Small intestine (tissue), 7 donors: ENCODE data around the gene POU3F1. TPM values are rescaled to one million over a fixed set of nuclear protein-coding genes. Genes with fewer than 3 reads are reported as not detected.

Source experiments
- DNase-seq, 2 donors: peaks; one replicate each; pipeline versions ENCODE4 v3.0.0 to v3.0.0-alpha.2; 2013
- FAIRE-seq: peaks from 2 replicates; lab custom pipeline; 2012; peaks lifted over from hg19 to GRCh38; lab: Jason Lieb, UNC
- H3K27ac ChIP-seq, 3 donors: one replicate each; pipeline ENCODE4 v1.5.1; 2013; ENCODE audit warnings: low read length in 2 of 3, mild to moderate bottlenecking in 2 of 3, control low read depth in 1 of 3, inconsistent platforms in 1 of 3, low read depth in 1 of 3, moderate library complexity in 1 of 3
- H3K27me3 ChIP-seq, 3 donors: one replicate each; pipeline ENCODE4 v1.6.1; 2013; ENCODE audit warnings: low read length in 3 of 3, inconsistent platforms in 1 of 3; ENCODE audit not compliant: control insufficient read depth in 3 of 3, insufficient read depth in 3 of 3
- H3K36me3 ChIP-seq, 3 donors: one replicate each; pipeline ENCODE4 v1.6.1; 2013; ENCODE audit warnings: low read length in 3 of 3, inconsistent platforms in 1 of 3, low read depth in 1 of 3, mild to moderate bottlenecking in 1 of 3, moderate library complexity in 1 of 3; ENCODE audit not compliant: control insufficient read depth in 3 of 3, insufficient read depth in 2 of 3
- H3K4me1 ChIP-seq, 3 donors: one replicate each; pipeline ENCODE4 v1.6.1; 2013; ENCODE audit warnings: low read length in 2 of 3, inconsistent platforms in 1 of 3, low read depth in 1 of 3, mild to moderate bottlenecking in 1 of 3, moderate library complexity in 1 of 3; ENCODE audit not compliant: control insufficient read depth in 3 of 3, insufficient read depth in 2 of 3
- H3K4me3 ChIP-seq, 3 donors: one replicate each; pipeline ENCODE4 v1.5.1; 2013; ENCODE audit warnings: low read length in 3 of 3, control low read depth in 1 of 3, inconsistent platforms in 1 of 3, low read depth in 1 of 3, mild to moderate bottlenecking in 1 of 3, moderate library complexity in 1 of 3
- H3K9me3 ChIP-seq, 2 donors: one replicate each; pipeline ENCODE4 v1.6.1; 2013; ENCODE audit warnings: low read depth in 1 of 2, low read length in 1 of 2; ENCODE audit not compliant: control insufficient read depth in 2 of 2, insufficient read depth in 1 of 2
- WGBS, 3 donors: extraction: QIAGEN DNeasy Blood & Tissue Kit; methylation state at CpG; one replicate each; pipeline ENCODE4 v1.1.7; 2013; 5-methylcytosine and 5-hydroxymethylcytosine counted together
- polyA plus RNA-seq, 4 donors: library from polyadenylated mRNA; stranded (reverse) in 3 of 4; unstranded in 1 of 4; fragments of 200-250 nt in 3 of 4; fragments of 120-200 nt in 1 of 4; gene quantifications; one replicate each; pipeline versions ENCODE4 v1.2.1 to v1.2.3, GENCODE V29; 2013
- donor health status: healthy with polysubstance abuse.
- donor health status: control.
- donor health status: control.
- donor health status: Bipolar disorder and iron deficiency.
- donor health status: healthy.

The POU3F1 gene
- polyA plus RNA-seq, 4 donors: 0.04 TPM; not detected in 3

DNA sequence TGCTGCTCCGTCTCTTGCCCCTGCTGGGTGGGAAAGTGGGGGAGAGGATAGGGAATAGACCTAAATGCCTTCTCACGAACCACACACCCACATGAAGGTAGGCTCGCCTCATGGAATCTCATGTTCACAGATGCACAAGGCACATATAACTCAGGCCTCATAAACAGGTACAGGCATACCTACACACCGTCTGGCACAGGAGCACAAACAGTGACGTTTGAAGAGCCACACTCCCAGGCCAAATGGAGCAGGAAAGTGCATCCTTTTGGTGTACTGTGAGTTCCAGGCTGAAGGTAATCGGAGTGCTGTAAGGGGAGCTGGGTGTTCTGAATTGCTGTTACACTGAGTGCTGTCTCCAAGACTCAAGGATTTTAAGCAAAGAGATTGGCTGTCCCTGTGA lies 20.9 kb downstream of the POU3F1 start:
- Histone ChIP-seq H3K4me3 (no peak overlapping the region), H3K36me3 (peaks cover 18 to 40% (median 20%) of the 10 kb centered on the region in 3 donors), H3K9me3 (no peaks in the 10 kb centered on the region), H3K27me3 (no peaks in the 10 kb centered on the region), H3K4me1 (peaks cover 0 to 15% (median 0%) of the 10 kb centered on the region in 3 donors), H3K27ac (no peak overlapping the region)
- 91 to 93% (median 93%) methylated on average over 6 of the region's 6 CpGs for WGBS, 3 donors
- no peak for FAIRE-seq
- no peak for DNase-seq

DNA sequence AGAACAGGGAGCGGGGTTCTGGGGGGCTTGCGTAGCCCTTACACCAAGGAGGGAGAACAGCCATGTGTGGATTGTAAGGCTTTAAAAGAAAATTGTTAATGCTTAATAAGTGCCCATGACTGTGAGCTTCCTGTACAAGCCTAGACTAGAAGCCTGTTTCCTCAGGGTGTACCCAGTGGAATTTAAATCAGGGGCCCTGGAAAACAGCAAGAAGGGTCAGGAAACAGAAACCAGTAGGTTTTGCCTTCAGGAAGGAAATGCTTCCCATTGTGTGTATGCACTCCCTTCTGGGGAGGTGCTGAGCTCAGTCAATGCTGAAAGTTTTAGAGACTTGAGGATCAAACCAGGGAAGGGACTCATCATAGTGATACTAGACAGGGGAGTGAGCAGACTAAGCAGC lies 21.4 kb downstream of the POU3F1 start:
- Histone ChIP-seq H3K4me3 (no peak overlapping the region), H3K36me3 (peaks cover 20 to 41% (median 20%) of the 10 kb centered on the region in 3 donors), H3K27me3 (no peaks in the 10 kb centered on the region), H3K27ac (no peak overlapping the region), H3K9me3 (no peaks in the 10 kb centered on the region), H3K4me1 (peaks cover 0 to 11% (median 0%) of the 10 kb centered on the region in 3 donors)
- FAIRE-seq (no peak), DNase-seq (no peak)
- 95 to 100% (median 97%) methylated on average over 2 of the region's 2 CpGs for WGBS, 3 donors

DNA sequence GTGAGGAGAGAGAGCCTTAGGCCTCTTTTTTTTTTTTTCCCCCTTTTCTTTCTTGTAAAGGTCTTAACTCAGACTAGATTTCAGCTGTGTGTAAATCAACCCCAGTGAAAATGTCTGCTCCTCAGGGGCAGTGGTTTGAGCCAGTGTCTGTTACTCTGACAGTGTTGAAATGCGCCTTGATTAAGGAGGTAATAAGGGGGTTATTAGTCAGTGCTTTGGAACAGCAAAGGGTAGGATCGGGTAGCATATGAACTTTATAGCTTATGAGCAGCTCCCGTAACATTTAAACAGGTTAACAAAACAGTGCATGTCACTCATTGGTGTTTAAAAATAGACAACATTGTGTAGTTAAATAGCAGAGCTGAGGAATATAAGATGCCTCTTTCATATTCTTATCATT lies 23.8 kb downstream of the POU3F1 start:
- 89 to 95% (median 90%) methylated on average over 3 of the region's 3 CpGs for WGBS, 3 donors
- no peaks in the 10 kb centered on the region for H3K9me3 ChIP-seq
- no peak overlapping the region for H3K4me3 ChIP-seq
- peaks cover 23 to 56% (median 23%) of the 10 kb centered on the region in 3 donors for H3K36me3 ChIP-seq
- no peaks in the 10 kb centered on the region for H3K27me3 ChIP-seq
- DNase-seq (no peak), FAIRE-seq (no peak)
- H3K27ac ChIP-seq: no peak overlapping the region
- H3K4me1 ChIP-seq: no peaks in the 10 kb centered on the region

DNA sequence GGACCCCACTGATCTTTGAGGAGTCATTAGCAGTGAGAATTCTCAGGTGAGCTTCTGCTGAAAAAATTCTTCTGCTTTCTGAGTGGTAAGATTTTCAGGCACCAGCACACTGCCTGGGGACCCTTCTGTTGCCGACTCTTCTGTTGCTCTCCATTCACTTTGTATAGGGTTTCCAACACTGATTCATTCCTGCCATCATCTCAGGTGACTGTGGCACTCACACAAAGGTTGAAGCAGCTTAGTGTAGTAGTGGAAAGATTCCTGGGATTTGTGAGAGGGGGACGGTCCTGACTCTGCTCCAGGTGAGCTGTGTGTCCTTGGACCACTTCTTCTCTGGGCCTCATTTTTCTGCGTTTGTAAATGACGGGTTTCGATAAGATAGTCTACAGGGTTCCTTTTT lies 24.6 kb downstream of the POU3F1 start:
- no peaks in the 10 kb centered on the region for H3K4me1 ChIP-seq
- peaks cover 25 to 54% (median 26%) of the 10 kb centered on the region in 3 donors for H3K36me3 ChIP-seq
- H3K4me3 ChIP-seq: no peak overlapping the region
- no peak overlapping the region for H3K27ac ChIP-seq
- FAIRE-seq (no peak), DNase-seq (no peak)
- no peaks in the 10 kb centered on the region for H3K9me3 ChIP-seq
- 94 to 97% (median 95%) methylated on average over 5 of the region's 5 CpGs for WGBS, 3 donors
- no peaks in the 10 kb centered on the region for H3K27me3 ChIP-seq

DNA sequence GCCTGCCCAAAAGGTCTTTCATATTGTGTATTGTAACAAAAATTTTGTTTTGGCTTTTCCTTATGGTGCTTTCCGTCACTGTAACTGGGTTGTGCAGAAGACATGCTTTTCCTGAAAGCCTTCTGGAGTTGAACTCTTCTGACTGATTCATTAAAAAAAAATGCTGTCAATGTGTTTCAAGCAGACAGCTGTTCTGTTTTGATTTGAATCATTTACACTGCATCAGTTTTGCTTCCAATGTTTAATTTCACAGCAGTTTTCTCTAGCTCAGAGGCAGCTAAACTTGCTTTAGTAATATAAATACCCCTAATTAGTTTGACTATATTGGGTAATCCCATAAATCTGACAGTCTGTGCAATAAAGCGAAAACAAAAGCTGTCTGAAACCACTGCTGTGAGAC lies 26.2 kb downstream of the POU3F1 start:
- Histone ChIP-seq H3K27ac (no peak overlapping the region), H3K4me3 (no peak overlapping the region), H3K9me3 (no peaks in the 10 kb centered on the region), H3K36me3 (peaks cover 21 to 44% (median 23%) of the 10 kb centered on the region in 3 donors), H3K4me1 (no peaks in the 10 kb centered on the region), H3K27me3 (no peaks in the 10 kb centered on the region)
- no peak for FAIRE-seq
- DNase-seq: no peak
- 78 to 96% (median 85%) methylated on average over 2 of the region's 2 CpGs for WGBS, 3 donors

DNA sequence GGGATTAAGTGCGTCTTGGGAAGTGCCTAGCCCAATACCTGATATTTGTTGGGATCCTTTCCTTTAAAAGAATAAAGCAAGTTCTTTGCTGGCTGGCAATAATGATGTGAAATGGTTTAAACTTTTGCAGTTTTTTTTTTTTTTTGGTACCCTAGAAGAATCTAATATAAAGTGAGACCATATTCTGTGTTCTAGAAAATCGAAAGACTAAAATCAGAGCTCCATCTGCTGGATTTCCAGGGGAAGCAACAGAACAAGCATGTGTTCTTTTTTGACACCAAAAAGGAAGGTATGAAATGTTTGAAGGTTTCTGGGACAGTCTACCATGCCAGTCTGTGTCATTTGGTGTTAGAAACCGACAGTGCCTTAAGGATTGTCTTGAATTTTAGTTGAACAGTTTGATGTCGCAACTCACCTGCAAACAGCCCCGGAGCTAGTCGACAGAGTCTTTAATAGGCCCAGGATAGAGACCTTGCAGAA lies 27.7 kb downstream of the POU3F1 start:
- no peak overlapping the region for H3K4me3 ChIP-seq
- H3K36me3 ChIP-seq: peaks cover 17 to 40% (median 18%) of the 10 kb centered on the region in 3 donors
- no peaks in the 10 kb centered on the region for H3K9me3 ChIP-seq
- DNase-seq (peak in 1 of 2 donors; percentile 26), FAIRE-seq (no peak)
- peaks cover 0 to 3% (median 3%) of the 10 kb centered on the region in 3 donors for H3K4me1 ChIP-seq
- 63 to 64% (median 63%) methylated on average over 6 of the region's 6 CpGs for WGBS, 3 donors
- no peaks in the 10 kb centered on the region for H3K27me3 ChIP-seq
- no peak overlapping the region for H3K27ac ChIP-seq

DNA sequence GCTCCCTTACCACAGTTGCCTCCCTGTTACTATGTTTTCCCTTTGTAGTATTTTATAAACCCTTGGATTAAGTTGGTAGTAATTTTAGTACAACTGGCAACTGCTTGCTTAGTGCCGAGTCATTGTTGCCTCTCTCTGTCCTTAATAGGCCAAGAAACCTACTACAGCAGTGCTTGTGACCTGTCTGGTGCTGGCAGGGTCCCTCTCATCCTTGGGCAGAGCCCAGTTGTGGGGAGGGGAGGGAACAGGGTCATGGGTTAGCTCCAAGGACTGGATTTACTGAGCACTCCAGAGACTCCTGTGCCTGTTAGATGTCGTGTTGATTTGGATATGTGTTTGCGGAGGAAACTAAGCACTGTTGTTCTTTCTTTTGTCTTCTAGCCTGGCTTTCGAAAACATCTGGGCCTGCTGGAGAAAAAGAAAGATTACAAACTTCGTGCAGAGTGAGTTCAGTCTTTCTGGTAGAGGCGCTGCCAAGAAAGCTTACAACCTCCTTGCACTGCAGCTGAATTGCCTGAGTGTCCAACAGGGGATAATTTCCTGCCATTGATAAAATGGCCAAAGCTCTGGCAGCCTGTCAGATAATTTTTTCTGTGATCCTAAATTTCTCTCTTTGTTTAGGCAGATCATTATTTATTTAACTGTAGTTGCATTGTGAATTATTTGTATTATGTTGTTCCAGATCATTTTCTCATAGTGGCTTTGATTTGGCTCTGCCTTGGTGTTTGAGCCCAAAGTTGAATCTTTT lies 30.4 kb downstream of the POU3F1 start:
- no peak overlapping the region for H3K27ac ChIP-seq

DNA sequence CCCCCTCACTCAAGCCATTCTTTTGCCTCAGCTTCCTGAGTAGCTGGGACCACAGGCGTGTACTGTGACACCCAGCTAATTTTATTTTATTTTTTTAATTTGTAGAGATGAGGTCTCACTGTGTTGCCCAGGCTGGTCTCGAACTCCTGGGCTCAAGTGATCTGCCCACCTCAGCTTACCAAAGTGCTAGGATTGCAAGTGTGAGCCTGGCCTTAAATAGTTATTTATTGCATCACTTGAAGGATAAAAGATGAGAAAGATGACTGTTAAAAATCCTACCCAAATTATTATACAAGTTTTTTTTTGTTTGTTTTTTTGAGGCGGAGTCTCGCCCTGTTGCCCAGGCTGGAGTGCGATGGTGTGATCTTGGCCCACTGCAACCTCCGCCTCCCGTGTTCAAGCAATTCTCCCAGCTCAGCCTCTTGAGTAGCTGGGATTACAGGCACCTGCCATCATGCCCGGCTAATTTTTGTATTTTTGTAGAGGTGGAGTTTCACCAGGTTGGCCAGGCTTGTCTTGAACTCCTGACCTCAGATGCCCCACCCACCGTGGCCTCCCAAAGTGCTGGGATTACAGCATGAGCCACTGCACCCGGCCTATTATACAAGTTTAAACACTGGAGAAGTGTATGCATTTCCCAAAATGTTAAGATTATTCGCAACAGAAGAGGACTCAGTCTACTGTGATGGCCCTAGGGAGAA lies 31.7 kb downstream of the POU3F1 start:
- peaks cover 7 to 23% (median 8%) of the 10 kb centered on the region in 3 donors for H3K36me3 ChIP-seq
- DNase-seq (no peak), FAIRE-seq (no peak)
- peaks cover 0 to 3% of the 10 kb centered on the region in 2 donors for H3K9me3 ChIP-seq
- H3K27ac ChIP-seq: no peak overlapping the region
- no peaks in the 10 kb centered on the region for H3K27me3 ChIP-seq
- 70 to 83% (median 78%) methylated on average over 11 of the region's 11 CpGs for WGBS, 3 donors
- H3K4me3 ChIP-seq: no peak overlapping the region
- H3K4me1 ChIP-seq: peaks cover 3 to 6% (median 4%) of the 10 kb centered on the region in 3 donors

More for the DNA sequence above, 30.4 kb downstream of the POU3F1 start:
- 56 to 78% (median 75%) methylated on average over 6 of the region's 6 CpGs for WGBS, 3 donors
- FAIRE-seq (no peak), DNase-seq (no peak)
- Histone ChIP-seq H3K27me3 (no peaks in the 10 kb centered on the region), H3K4me1 (peaks cover 3 to 6% (median 4%) of the 10 kb centered on the region in 3 donors), H3K36me3 (peaks cover 8 to 27% (median 10%) of the 10 kb centered on the region in 3 donors), H3K9me3 (peaks cover 0 to 3% of the 10 kb centered on the region in 2 donors), H3K4me3 (no peak overlapping the region)
